PC-3 (cell line): ENCODE data around the gene BOD1L2. TPM values are rescaled to one million over a fixed set of nuclear protein-coding genes. Genes with fewer than 3 reads are reported as not detected.

Experiments used
- ATAC-seq: fragments of 200-7000 bp; cut with Tn5 transposase; 2 replicates; pipeline ENCODE4 v1.9.1; 2020; ENCODE audit warnings: mild to moderate bottlenecking, moderate library complexity
- Bru-seq: library from RNA; stranded (reverse); fragments of 400-500 nt; gene quantifications from one replicate; lab custom pipeline; 2021; lab: Mats Ljungman, UMichigan
- BruChase-seq, 2 experiments: library from RNA; stranded (reverse); fragments of 400-500 nt; gene quantifications; one replicate each; lab custom pipeline; 2021; lab: Mats Ljungman, UMichigan
- BruUV-seq: library from RNA; stranded (reverse); fragments of 400-500 nt; replicated peaks from 2 replicates; lab custom pipeline; 2021; lab: Mats Ljungman, UMichigan
- CTCF ChIA-PET: fragments of 300-600 bp; sonication (Branson Sonifier 250); formaldehyde crosslinking; loops from one replicate; lab custom pipeline; 2022; ENCODE audit warnings: antibody characterized with exemption; lab: Charles Lee
- POLR2A ChIA-PET: fragments of 300-600 bp; sonication (Branson Sonifier 250); formaldehyde crosslinking; loops from one replicate; lab custom pipeline; 2022; ENCODE audit warnings: antibody characterized with exemption; ENCODE audit not compliant: unreplicated experiment; lab: Charles Lee
- DNase-seq: peaks from one replicate; pipeline ENCODE4 v3.0.0-alpha.2; 2015
- H2AFZ ChIP-seq: fragments of 300-600 bp; sonication (generic); 2 replicates; pipeline ENCODE4 v1.6.0; 2016; ENCODE audit warnings: antibody characterized with exemption, low read length
- H3F3A ChIP-seq: fragments of 300-600 bp; sonication (generic); one replicate; pipeline ENCODE4 v1.6.0; 2017; ENCODE audit warnings: antibody characterized with exemption, low read length, control low read depth, mild to moderate bottlenecking; ENCODE audit not compliant: unreplicated experiment
- H3K27ac ChIP-seq: fragments of 300-600 bp; sonication (generic); 2 replicates; pipeline ENCODE4 v1.5.1; 2016; ENCODE audit warnings: mild to moderate bottlenecking, low read length
- H3K27me3 ChIP-seq: fragments of 300-600 bp; sonication (generic); 2 replicates; pipeline ENCODE4 v1.6.1; 2016; ENCODE audit warnings: low read length, mixed read lengths
- H3K36me3 ChIP-seq: fragments of 300-600 bp; sonication (generic); 2 replicates; pipeline ENCODE4 v1.6.1; 2016; ENCODE audit warnings: low read depth, mixed run types, low read length, mixed read lengths
- H3K4me1 ChIP-seq: fragments of 300-600 bp; sonication (generic); 2 replicates; pipeline ENCODE4 v1.5.1; 2016; ENCODE audit warnings: low read length; ENCODE audit not compliant: insufficient read depth
- H3K4me2 ChIP-seq: fragments of 300-600 bp; sonication (generic); 2 replicates; pipeline ENCODE4 v1.6.0; 2016; ENCODE audit warnings: low read length
- H3K4me3 ChIP-seq: fragments of 300-600 bp; sonication (generic); 2 replicates; pipeline ENCODE4 v1.5.1; 2016; ENCODE audit warnings: mild to moderate bottlenecking, low read length, mixed read lengths
- H3K79me2 ChIP-seq: fragments of 300-600 bp; sonication (generic); 2 replicates; pipeline ENCODE4 v1.6.1; 2017; ENCODE audit warnings: low read length, mixed read lengths
- H3K9ac ChIP-seq: fragments of 300-600 bp; sonication (generic); 2 replicates; pipeline ENCODE4 v1.6.0; 2016; ENCODE audit warnings: mild to moderate bottlenecking, low read length
- H3K9me2 ChIP-seq: fragments of 300-600 bp; sonication (generic); replicated peaks from 2 replicates; pipeline ENCODE4 v1.6.1; 2016; ENCODE audit warnings: mixed run types, low read length, mixed read lengths
- H3K9me3 ChIP-seq: fragments of 300-600 bp; sonication (generic); 2 replicates; pipeline ENCODE4 v1.6.1; 2016; ENCODE audit warnings: low read length, mixed read lengths
- H4K20me1 ChIP-seq: fragments of 300-600 bp; sonication (generic); 2 replicates; pipeline ENCODE4 v1.6.1; 2016; ENCODE audit warnings: low read length, mixed read lengths
- CTCF ChIP-seq: fragments of 300-600 bp; sonication (generic); conservative IDR thresholded peaks from 2 replicates; pipeline ENCODE4 v1.5.1; 2017; ENCODE audit warnings: antibody characterized with exemption, low read depth, mild to moderate bottlenecking, low read length
- EZH2 ChIP-seq: fragments of 300-600 bp; sonication (generic); IDR thresholded peaks from one replicate; pipeline ENCODE4 v1.6.1; 2017; ENCODE audit warnings: antibody characterized with exemption, mild to moderate bottlenecking, low read length; ENCODE audit not compliant: unreplicated experiment
- EZH2phosphoT487 ChIP-seq: fragments of 300-600 bp; sonication (generic); IDR thresholded peaks from 2 replicates; pipeline ENCODE4 v1.6.1; 2018; ENCODE audit warnings: mild to moderate bottlenecking, antibody characterized with exemption, low read length, borderline replicate concordance
- intact Hi-C: fragments of 100-400 bp; cut with micrococcal nuclease; formaldehyde crosslinking; loops from 2 replicates; pipeline ENCODE4 v1.9.0; 2023
- long read RNA-seq: library from polyadenylated mRNA; unstranded; transcript quantifications from one replicate; pipeline ENCODE4 v2.0.0, GENCODE V29; 2021; ENCODE audit not compliant: unreplicated experiment
- total RNA-seq: library from RNA; depleted of rRNA; stranded (reverse); fragments of >200 nt; gene quantifications from 2 replicates; pipeline ENCODE4 v1.2.3, GENCODE V29; 2014; rRNA removed

BOD1L2 gene
- not detected in 2 replicates for total RNA-seq
- not detected for Bru-seq, nascent RNA
- percentile 13 among the genes with signal in this experiment for BruChase-seq, experiment 1, labeled RNA remaining after a 6-hour chase
- not detected for BruChase-seq, experiment 2, labeled RNA remaining after a 2-hour chase
- long read RNA-seq, result 0 reads

- Histone ChIP-seq H2AFZ (no peak within 1 kb of the TSS), H3K9me3 (no peaks in the 10 kb centered on the region), H3K4me3 (no peak within 1 kb of the TSS), H3K79me2 (no peaks in the 10 kb centered on the region), H3K27me3 (peaks cover 72% of the 10 kb centered on the region), H3K9ac (no peak within 1 kb of the TSS), H3K9me2 (no peaks in the 10 kb centered on the region), H4K20me1 (no peaks in the 10 kb centered on the region), H3K36me3 (no peaks in the 10 kb centered on the region), H3F3A (no peaks in the 10 kb centered on the region), H3K4me1 (no peaks in the 10 kb centered on the region), H3K27ac (no peak within 1 kb of the TSS), H3K4me2 (no peak within 1 kb of the TSS)
- DNase-seq (no peak), ATAC-seq (no peak)
- ChIA-PET POLR2A (no interaction called here), CTCF (no interaction called here)
- no TSS peak for BruUV-seq
- intact Hi-C loops, result no loop called here
- TF ChIP-seq EZH2phosphoT487 (no peak), CTCF (no peak), EZH2 (no peak)
Observed at GRCh38 chr18:57146956-57147636, at the start of gene BOD1L2. Gene BOD1L2, plus strand, starts transcription at chr18:57147087. Its CDS starts 226 bp downstream, at chr18:57147313.

- Histone ChIP-seq H3K9ac (no peak overlapping the region), H2AFZ (no peak overlapping the region), H3K4me2 (no peak overlapping the region), H3K9me3 (no peaks in the 10 kb centered on the region), H4K20me1 (no peaks in the 10 kb centered on the region; the same call in 1 of the 2 replicates), H3K27ac (no peak overlapping the region), H3K9me2 (no peaks in the 10 kb centered on the region; the same call in 1 of the 2 replicates), H3K4me1 (0 out of 2 replicates have a peak, but pooled peaks cover 4% of the 10 kb centered on the region), H3K36me3 (no peaks in the 10 kb centered on the region), H3F3A (peaks cover 6% of the 10 kb centered on the region), H3K79me2 (no peaks in the 10 kb centered on the region), H3K4me3 (no peak overlapping the region), H3K27me3 (no peaks in the 10 kb centered on the region)
- DNase-seq (peak; percentile 65), ATAC-seq (peak; percentile 37; the same call in 1 of the 2 replicates)
- TF ChIP-seq EZH2phosphoT487 (no peak), EZH2 (no peak), CTCF (no peak)
- intact Hi-C loops, result no loop called here
- no TSS peak for BruUV-seq
- CTCF ChIA-PET, result no interaction called here
- POLR2A ChIA-PET, result interaction anchor here (0.7 kb wide), 1 partner anchor 1274 kb away, joined by 18 read pairs; no protein-coding TSS in a partner anchor
Observed at GRCh38 chr18:57107140-57107832, 39.6 kb upstream of the BOD1L2 start.
